Osteocyte (in vitro differentiated cells): ENCODE data around the gene ABHD8. TPM values are rescaled to one million over a fixed set of nuclear protein-coding genes. Genes with fewer than 3 reads are reported as not detected.

ENCODE experiments used
- DNase-seq: peaks from one replicate; pipeline ENCODE4 v3.0.0; 2021; ENCODE audit warnings: mixed read lengths; ENCODE audit not compliant: unreplicated experiment; ENCODE audit errors: extremely low spot score
- H3K27ac Mint-ChIP-seq: one replicate; pipeline ENCODE4 v1.8.0; 2021; ENCODE audit warnings: mild to moderate bottlenecking, mixed read lengths; ENCODE audit not compliant: unreplicated experiment
- H3K27me3 Mint-ChIP-seq: one replicate; pipeline ENCODE4 v1.8.0; 2021; ENCODE audit warnings: mixed read lengths; ENCODE audit not compliant: unreplicated experiment
- H3K36me3 Mint-ChIP-seq: one replicate; pipeline ENCODE4 v1.8.0; 2021; ENCODE audit warnings: mixed read lengths; ENCODE audit not compliant: unreplicated experiment
- H3K4me1 Mint-ChIP-seq: one replicate; pipeline ENCODE4 v1.8.0; 2021; ENCODE audit warnings: mixed read lengths; ENCODE audit not compliant: unreplicated experiment
- H3K4me3 Mint-ChIP-seq: one replicate; pipeline ENCODE4 v1.8.0; 2021; ENCODE audit warnings: mild to moderate bottlenecking, moderate library complexity, mixed read lengths; ENCODE audit not compliant: unreplicated experiment
- H3K9me3 Mint-ChIP-seq: one replicate; pipeline ENCODE4 v1.8.0; 2021; ENCODE audit warnings: mixed read lengths; ENCODE audit not compliant: unreplicated experiment
- total RNA-seq: library from RNA; stranded (reverse); gene quantifications from 2 replicates; pipeline ENCODE4 v1.2.1, GENCODE V29; 2021
- TF ChIP-seq, protein P1 (sequence below): fragments of 200-600 bp; sonication (generic); IDR thresholded peaks from 2 replicates; pipeline ENCODE4 v1.5.0; 2021; ENCODE audit warnings: antibody characterized with exemption, mild to moderate bottlenecking, moderate library complexity

ABHD8 gene
- total RNA-seq, 1 donor from 2014 or later: 5.0 TPM

DNA sequence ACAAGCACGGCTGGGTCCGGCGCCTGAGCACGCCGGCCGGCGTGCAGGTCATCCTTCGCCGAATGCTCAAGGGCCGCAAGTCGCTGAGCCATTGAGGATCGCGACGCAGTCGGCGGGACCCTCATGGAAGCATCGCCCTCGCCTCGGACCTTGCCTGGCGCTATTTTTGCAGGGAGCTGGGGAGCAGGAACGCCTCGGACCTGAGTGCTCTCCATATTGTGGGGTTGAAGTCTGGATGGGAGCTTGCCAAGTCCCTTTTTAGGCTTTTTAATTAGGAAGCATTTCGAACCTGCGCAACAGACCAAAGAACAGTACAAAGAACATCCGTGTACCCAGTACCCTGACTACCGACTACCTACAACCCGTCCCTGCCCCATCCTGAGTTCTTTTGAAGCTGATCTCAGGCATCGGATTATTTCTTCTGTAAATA lies 3.1 kb upstream of the ABHD8 start:
- no peak for DNase-seq
- no peaks in the 10 kb centered on the region for H3K27me3 Mint-ChIP-seq
- no peaks in the 10 kb centered on the region for H3K36me3 Mint-ChIP-seq
- no peaks in the 10 kb centered on the region for H3K9me3 Mint-ChIP-seq
- H3K4me1 Mint-ChIP-seq: peaks cover 48% of the 10 kb centered on the region
- peak overlapping the region; percentile 85 for H3K4me3 Mint-ChIP-seq
- TF ChIP-seq, protein P1, sequence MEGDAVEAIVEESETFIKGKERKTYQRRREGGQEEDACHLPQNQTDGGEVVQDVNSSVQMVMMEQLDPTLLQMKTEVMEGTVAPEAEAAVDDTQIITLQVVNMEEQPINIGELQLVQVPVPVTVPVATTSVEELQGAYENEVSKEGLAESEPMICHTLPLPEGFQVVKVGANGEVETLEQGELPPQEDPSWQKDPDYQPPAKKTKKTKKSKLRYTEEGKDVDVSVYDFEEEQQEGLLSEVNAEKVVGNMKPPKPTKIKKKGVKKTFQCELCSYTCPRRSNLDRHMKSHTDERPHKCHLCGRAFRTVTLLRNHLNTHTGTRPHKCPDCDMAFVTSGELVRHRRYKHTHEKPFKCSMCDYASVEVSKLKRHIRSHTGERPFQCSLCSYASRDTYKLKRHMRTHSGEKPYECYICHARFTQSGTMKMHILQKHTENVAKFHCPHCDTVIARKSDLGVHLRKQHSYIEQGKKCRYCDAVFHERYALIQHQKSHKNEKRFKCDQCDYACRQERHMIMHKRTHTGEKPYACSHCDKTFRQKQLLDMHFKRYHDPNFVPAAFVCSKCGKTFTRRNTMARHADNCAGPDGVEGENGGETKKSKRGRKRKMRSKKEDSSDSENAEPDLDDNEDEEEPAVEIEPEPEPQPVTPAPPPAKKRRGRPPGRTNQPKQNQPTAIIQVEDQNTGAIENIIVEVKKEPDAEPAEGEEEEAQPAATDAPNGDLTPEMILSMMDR: no peak
- H3K27ac Mint-ChIP-seq: peak overlapping the region; percentile 54

DNA sequence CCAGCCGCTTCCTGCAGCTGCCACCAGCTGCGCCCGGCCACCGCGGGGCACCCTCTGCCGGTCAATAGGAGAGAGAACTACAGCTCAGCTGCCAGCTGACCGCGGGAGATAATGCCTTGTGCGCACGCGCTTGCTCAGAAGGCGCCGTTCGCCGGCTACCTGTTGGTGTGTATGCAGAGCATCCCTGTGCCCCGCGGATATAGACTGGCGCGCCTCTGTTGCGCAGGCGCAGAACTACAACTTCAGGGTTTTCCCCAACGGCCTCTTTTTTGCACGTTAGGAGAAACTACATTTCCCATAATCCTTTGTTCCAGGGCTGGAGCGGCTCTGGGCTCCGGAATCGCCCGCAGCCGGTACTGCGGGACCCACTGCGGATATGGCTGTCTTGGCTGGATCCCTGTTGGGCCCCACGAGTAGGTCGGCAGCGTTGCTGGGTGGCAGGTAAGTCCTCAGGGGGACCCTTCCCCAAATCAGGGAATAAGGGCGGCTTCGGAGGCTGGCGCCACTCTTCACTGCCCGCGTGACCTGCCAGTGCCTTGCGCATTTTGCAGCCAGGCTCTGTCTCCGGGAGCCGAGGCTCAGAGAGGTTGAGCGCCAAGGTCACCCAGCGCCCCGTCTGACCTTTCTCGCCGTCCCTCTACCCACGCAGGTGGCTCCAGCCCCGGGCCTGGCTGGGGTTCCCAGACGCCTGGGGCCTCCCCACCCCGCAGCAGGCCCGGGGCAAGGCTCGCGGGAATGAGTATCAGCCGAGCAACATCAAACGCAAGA lies 2.5 kb upstream of the ABHD8 start, which contains the start of gene MRPL34:
TSS of gene MRPL34 (plus strand) at position 356 of the 768 bp plus-strand sequence. CDS start at position 377, 21 bp downstream.
- TF ChIP-seq, protein P1: peak; percentile 77
- Mint-ChIP-seq H3K27me3 (no peaks in the 10 kb centered on the region), H3K36me3 (no peaks in the 10 kb centered on the region), H3K4me1 (peaks cover 42% of the 10 kb centered on the region), H3K4me3 (peak within 1 kb of the TSS; percentile 85), H3K9me3 (no peaks in the 10 kb centered on the region), H3K27ac (peak within 1 kb of the TSS; percentile 88)
- peak; percentile 99 for DNase-seq

DNA sequence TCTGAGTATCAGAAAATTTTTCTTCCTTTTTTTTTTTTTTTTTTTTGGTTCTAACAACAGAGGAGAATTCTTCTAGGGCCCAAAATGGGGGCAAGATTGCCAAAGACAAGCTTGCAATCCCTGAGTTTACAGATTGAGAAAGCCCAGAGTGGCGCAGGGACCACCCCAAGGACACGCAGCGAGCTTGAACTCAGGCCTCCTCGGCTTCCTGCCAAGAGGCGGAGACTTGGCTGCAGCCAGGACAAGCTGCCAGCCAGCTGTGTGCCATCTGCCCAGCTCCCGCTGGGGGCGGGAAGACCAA lies 1.9 kb upstream of the ABHD8 start:
- Mint-ChIP-seq H3K36me3 (no peaks in the 10 kb centered on the region), H3K27ac (peak overlapping the region; percentile 88), H3K4me3 (peak overlapping the region; percentile 85), H3K9me3 (no peaks in the 10 kb centered on the region), H3K27me3 (no peaks in the 10 kb centered on the region), H3K4me1 (peaks cover 37% of the 10 kb centered on the region)
- DNase-seq: no peak
- TF ChIP-seq, protein P1: no peak

DNA sequence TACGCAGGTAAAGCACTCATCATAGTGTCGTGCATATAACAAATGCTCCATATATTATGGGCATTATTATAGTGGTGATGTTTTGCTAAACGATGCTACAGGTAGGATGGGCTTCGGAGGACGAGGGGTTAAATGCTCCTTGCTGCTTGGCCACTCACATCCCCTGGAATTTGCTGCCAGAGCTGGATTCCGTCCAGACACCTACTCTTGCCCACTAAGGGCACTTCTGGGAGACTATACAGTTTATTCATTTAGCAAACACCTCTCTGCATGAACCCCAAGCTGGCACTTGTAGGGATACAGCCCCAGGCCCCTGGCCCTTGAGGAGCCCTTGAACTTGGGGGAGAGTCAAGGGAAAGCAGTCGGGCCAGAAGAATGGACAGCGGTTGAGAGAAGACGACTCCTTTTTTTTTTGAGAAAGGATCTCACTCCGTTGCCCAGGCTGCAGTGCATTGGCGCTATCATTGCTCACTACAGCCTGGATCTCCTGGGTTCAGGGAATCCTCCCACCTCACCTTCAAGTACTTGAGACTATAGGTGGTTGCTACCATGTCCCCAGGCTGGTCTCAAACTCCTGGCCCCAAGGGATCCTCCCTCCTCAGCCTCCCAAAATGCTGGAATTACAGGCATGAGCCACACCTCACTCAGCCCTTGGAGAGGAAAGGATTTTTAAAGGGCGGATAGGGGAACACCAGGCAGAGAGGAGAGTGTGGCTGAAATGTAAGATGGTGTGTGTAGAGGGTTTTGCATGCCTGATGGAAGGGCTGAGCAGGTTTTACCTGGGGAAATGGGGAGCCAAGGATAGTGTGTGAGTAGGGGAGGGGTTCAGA lies 1.4 kb upstream of the ABHD8 start:
- H3K4me1 Mint-ChIP-seq: peaks cover 34% of the 10 kb centered on the region
- no peak for DNase-seq
- H3K36me3 Mint-ChIP-seq: no peaks in the 10 kb centered on the region
- H3K9me3 Mint-ChIP-seq: no peaks in the 10 kb centered on the region
- TF ChIP-seq, protein P1: no peak
- H3K4me3 Mint-ChIP-seq: peak overlapping the region; percentile 85
- H3K27ac Mint-ChIP-seq: peak overlapping the region; percentile 88
- no peaks in the 10 kb centered on the region for H3K27me3 Mint-ChIP-seq

DNA sequence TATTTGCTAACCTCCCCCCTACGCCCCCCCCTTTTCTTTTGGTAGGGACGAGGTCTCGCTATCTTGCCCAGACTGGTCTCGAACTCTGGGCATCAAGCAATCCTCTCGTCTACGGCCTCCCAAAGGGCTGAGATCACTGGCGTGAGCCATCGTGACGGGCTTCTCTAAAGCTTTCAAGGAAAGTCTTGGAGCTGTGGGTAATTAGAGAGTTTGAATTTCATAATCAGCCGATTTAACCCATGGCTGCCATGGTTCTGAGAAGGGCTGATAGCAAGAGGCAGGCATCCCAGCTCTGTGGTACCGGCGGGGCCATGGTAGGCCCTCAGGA lies 679 bp upstream of the ABHD8 start:
- Mint-ChIP-seq H3K27ac (no peak overlapping the region), H3K4me3 (no peak overlapping the region), H3K36me3 (no peaks in the 10 kb centered on the region), H3K9me3 (no peaks in the 10 kb centered on the region), H3K4me1 (peaks cover 32% of the 10 kb centered on the region), H3K27me3 (no peaks in the 10 kb centered on the region)
- DNase-seq: no peak
- TF ChIP-seq, protein P1: no peak
